CD4-positive, alpha-beta T cell (primary cell): ENCODE measurements around the gene NET1. TPM values are rescaled to one million over a fixed set of nuclear protein-coding genes. Genes with fewer than 3 reads are reported as not detected.

Experiments used
- ATAC-seq: fragments of 200-7000 bp; cut with Tn5 transposase; one replicate; pipeline ENCODE4 v1.10.0; 2022; ENCODE audit warnings: mild to moderate bottlenecking; ENCODE audit not compliant: poor library complexity
- CTCF ChIA-PET: fragments of 350-600 bp; sonication (Branson Sonifier 250); formaldehyde crosslinking; loops from one replicate; lab custom pipeline; 2021; ENCODE audit warnings: antibody characterized with exemption, inconsistent platforms; lab: Charles Lee
- POLR2A ChIA-PET: fragments of 350-600 bp; sonication (Branson Sonifier 250); formaldehyde crosslinking; loops from one replicate; lab custom pipeline; 2021; ENCODE audit warnings: antibody characterized with exemption, inconsistent platforms; lab: Charles Lee
- DNase-seq, 14 experiments: peaks; one replicate each; pipeline ENCODE4 v3.0.0-alpha.2; 2013 to 2020; ENCODE audit warnings: mixed read lengths in 2 of 14
- H3K27ac ChIP-seq, 2 donors: one replicate each; pipeline versions ENCODE4 v1.5.1 to v1.7.0; 2013; ENCODE audit warnings: low read length in 2 of 2, low read depth in 1 of 2, mild to moderate bottlenecking in 1 of 2
- H3K27me3 ChIP-seq, 2 experiments: 1 replicate in 1 of 2; 2 replicates in 1 of 2; pipeline versions ENCODE4 v1.6.1 to v1.7.0; 2013; ENCODE audit warnings: low read length in 2 of 2, control low read depth in 1 of 2, mild to moderate bottlenecking in 1 of 2, moderate library complexity in 1 of 2; ENCODE audit not compliant: insufficient read depth in 2 of 2, control insufficient read depth in 1 of 2
- H3K36me3 ChIP-seq: one replicate; pipeline ENCODE4 v1.6.1; 2013; ENCODE audit warnings: low read length, control low read depth; ENCODE audit not compliant: insufficient read depth
- H3K4me1 ChIP-seq: one replicate; pipeline ENCODE4 v1.6.1; 2013; ENCODE audit warnings: low read length, control low read depth; ENCODE audit not compliant: insufficient read depth
- H3K4me3 ChIP-seq: one replicate; pipeline ENCODE4 v1.5.1; 2013; ENCODE audit warnings: mild to moderate bottlenecking, low read length, moderate library complexity
- H3K9me3 ChIP-seq, 2 experiments: 1 replicate in 1 of 2; 2 replicates in 1 of 2; pipeline versions ENCODE4 v1.6.1 to v1.7.0; 2013; ENCODE audit warnings: low read length in 2 of 2, mild to moderate bottlenecking in 2 of 2, control low read depth in 1 of 2, moderate library complexity in 1 of 2; ENCODE audit not compliant: control insufficient read depth in 1 of 2, insufficient read depth in 1 of 2
- H3K27ac Mint-ChIP-seq: one replicate; pipeline ENCODE4 v1.8.0; 2020; ENCODE audit warnings: mixed read lengths
- H3K27me3 Mint-ChIP-seq: one replicate; pipeline ENCODE4 v1.8.0; 2021; ENCODE audit warnings: mixed read lengths
- H3K36me3 Mint-ChIP-seq: one replicate; pipeline ENCODE4 v1.8.0; 2021; ENCODE audit warnings: low read depth, mixed read lengths
- H3K4me1 Mint-ChIP-seq: one replicate; pipeline ENCODE4 v1.8.0; 2021; ENCODE audit warnings: low read depth, mixed read lengths
- H3K4me3 Mint-ChIP-seq: one replicate; pipeline ENCODE4 v1.8.0; 2020; ENCODE audit warnings: mild to moderate bottlenecking, mixed read lengths
- H3K9me3 Mint-ChIP-seq: one replicate; pipeline ENCODE4 v1.8.0; 2020; ENCODE audit warnings: mixed read lengths
- intact Hi-C, 2 experiments: fragments of 100-400 bp; cut with DNase I in 1 of 2; cut with micrococcal nuclease in 1 of 2; formaldehyde crosslinking; loops; one replicate each; pipeline versions ENCODE4 v1.15.1 to v1.9.0; 2023 to 2025; cut with DNase I, micrococcal nuclease
- total RNA-seq, 174 experiments: library from RNA in 2 of 174; stranded (reverse) in 2 of 174; gene quantifications; one replicate each; pipeline ENCODE4 v1.2.3 and lab custom pipeline; 2021 to 2026
- TF ChIP-seq, protein P1 (sequence below): fragments of 200-600 bp; IDR thresholded peaks from one replicate; pipeline ENCODE4 v1.8.0; 2022; ENCODE audit warnings: antibody characterized with exemption, mild to moderate bottlenecking

Gene NET1
- total RNA-seq, 2 experiments from 2014 or later: 29.0 to 30.5 TPM

DNA sequence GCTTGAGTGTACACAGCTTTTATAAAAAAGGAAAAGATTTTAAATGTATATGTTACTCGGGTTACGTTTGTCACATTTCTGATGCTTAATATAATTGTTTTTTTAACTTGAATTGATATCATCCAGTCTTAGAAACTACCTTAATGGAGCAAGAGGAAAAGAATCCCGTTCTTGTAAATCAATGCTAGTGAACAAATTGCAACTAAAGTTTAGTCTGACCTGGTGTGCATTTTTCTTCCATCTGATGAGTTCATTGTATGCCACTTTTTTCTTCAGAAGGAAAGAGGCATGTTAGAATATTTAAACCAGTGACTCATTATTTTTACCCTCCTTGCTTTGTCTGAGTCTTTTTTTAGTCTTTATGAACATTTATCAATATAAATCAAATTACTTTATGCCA lies 34.7 kb downstream of the NET1 start:
- TF ChIP-seq, protein P1, sequence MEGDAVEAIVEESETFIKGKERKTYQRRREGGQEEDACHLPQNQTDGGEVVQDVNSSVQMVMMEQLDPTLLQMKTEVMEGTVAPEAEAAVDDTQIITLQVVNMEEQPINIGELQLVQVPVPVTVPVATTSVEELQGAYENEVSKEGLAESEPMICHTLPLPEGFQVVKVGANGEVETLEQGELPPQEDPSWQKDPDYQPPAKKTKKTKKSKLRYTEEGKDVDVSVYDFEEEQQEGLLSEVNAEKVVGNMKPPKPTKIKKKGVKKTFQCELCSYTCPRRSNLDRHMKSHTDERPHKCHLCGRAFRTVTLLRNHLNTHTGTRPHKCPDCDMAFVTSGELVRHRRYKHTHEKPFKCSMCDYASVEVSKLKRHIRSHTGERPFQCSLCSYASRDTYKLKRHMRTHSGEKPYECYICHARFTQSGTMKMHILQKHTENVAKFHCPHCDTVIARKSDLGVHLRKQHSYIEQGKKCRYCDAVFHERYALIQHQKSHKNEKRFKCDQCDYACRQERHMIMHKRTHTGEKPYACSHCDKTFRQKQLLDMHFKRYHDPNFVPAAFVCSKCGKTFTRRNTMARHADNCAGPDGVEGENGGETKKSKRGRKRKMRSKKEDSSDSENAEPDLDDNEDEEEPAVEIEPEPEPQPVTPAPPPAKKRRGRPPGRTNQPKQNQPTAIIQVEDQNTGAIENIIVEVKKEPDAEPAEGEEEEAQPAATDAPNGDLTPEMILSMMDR: no peak
- Mint-ChIP-seq H3K9me3 (no peaks in the 10 kb centered on the region), H3K4me3 (peak overlapping the region; percentile 98), H3K36me3 (peaks cover 10% of the 10 kb centered on the region), H3K27ac (peak overlapping the region; percentile 90), H3K4me1 (peaks cover 51% of the 10 kb centered on the region), H3K27me3 (no peaks in the 10 kb centered on the region)
- H3K4me1 ChIP-seq: peaks cover 6% of the 10 kb centered on the region
- no peaks in the 10 kb centered on the region for H3K36me3 ChIP-seq
- intact Hi-C loops: loop anchor here (2.0 to 5.0 kb wide), 2 partner anchors 102 to 105 kb away; no protein-coding TSS in a partner anchor
- no peaks in the 10 kb centered on the region for H3K9me3 ChIP-seq
- ATAC-seq: peak; percentile 30
- DNase-seq: no peak
- no peak overlapping the region for H3K27ac ChIP-seq
- peak overlapping the region; percentile 56 for H3K4me3 ChIP-seq
- ChIA-PET POLR2A (interaction anchor here (0.5 to 2.9 kb wide), 24 partner anchors 9 to 621 kb away, joined by 3 to 32 read pairs (median 5); partner anchors contain the start of genes AKR1E2, FBH1, GDI2 and TASOR2), CTCF (interaction anchor here (1.0 to 8.6 kb wide), 2 partner anchors 177 to 183 kb away, joined by 3 to 116 read pairs; no protein-coding TSS in a partner anchor)
- H3K27me3 ChIP-seq: no peaks in the 10 kb centered on the region

DNA sequence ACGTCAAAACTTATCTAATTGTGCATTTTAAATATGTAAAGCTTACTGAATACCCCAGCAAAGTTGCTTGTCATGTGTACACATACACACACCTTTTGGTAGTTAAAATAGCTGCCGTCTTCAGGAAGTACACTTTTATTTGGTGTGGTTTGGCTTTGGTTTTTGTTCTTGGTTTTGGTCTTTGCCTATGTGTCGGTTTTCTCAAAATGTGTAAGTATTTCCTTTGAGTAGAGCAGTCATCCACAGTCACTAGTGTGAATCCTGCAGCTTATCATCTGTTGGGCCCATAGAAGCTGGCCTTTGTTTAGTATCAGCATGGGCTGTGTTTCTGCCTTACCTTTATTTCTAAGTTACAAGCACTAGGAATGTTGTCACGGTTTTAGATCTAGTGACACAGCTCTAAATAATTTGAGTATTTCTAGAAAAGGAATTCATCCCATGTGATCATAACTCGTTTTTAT lies 35.3 kb downstream of the NET1 start:
- Histone ChIP-seq H3K4me3 (peak overlapping the region; percentile 56), H3K4me1 (peaks cover 6% of the 10 kb centered on the region), H3K36me3 (peaks cover 2% of the 10 kb centered on the region), H3K27me3 (no peaks in the 10 kb centered on the region), H3K9me3 (no peaks in the 10 kb centered on the region), H3K27ac (no peak overlapping the region)
- Mint-ChIP-seq H3K27ac (peak overlapping the region; percentile 90), H3K4me3 (peak overlapping the region; percentile 98), H3K9me3 (no peaks in the 10 kb centered on the region), H3K4me1 (peaks cover 47% of the 10 kb centered on the region), H3K27me3 (no peaks in the 10 kb centered on the region), H3K36me3 (peaks cover 16% of the 10 kb centered on the region)
- peak; percentile 67 for ATAC-seq
- TF ChIP-seq, protein P1: no peak
- intact Hi-C loops: loop anchor here (2.0 to 5.0 kb wide), 2 partner anchors 101 to 105 kb away; no protein-coding TSS in a partner anchor
- POLR2A ChIA-PET: interaction anchor here (0.7 to 2.9 kb wide), 15 partner anchors 8 to 443 kb away, joined by 3 to 32 read pairs (median 5); partner anchors contain the start of gene FBH1
- DNase-seq: peak in 4 of 14 experiments; percentile 15 to 71 (median 64)
- CTCF ChIA-PET: interaction anchor here (8.6 kb wide), 1 partner anchor 176 kb away, joined by 116 read pairs; no protein-coding TSS in a partner anchor

DNA sequence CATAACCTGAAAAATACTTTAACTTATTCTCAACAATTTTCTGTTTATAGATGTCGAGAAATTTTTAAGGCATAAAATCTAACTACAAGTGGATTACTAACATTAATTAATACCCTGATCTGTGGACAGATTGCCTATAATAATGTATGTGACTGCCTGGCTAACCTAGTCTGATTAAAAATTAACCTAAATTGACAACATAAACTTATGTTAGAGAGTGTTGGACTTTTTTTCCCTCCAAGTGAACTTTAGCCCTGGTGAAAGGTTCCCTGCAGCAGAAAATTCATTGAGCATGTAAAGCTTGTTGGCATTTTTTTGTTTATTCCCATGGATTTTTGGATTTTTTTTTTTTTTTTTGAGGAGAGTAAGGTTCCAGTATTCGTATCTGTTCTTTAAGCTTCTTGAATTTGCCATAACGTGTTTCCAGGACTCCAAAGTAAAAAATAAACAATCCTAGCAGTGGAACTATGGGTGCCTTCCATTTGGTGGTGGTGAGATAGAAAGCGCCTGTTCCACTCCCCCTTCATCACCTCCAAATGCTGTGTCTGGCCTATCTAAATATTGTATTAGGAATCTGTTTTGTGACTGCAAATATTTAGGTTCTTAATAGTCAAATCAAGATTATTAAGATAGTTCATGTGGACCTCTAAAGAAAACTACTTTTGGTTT lies 36.1 kb downstream of the NET1 start:
- Histone ChIP-seq H3K4me1 (peaks cover 6% of the 10 kb centered on the region), H3K27me3 (no peaks in the 10 kb centered on the region), H3K4me3 (no peak overlapping the region), H3K9me3 (no peaks in the 10 kb centered on the region), H3K27ac (no peak overlapping the region), H3K36me3 (peaks cover 3% of the 10 kb centered on the region)
- intact Hi-C loops: loop anchor here in 1 of 2 experiments (5.0 kb wide), 1 partner anchor 104 kb away; no protein-coding TSS in a partner anchor
- ChIA-PET POLR2A (interaction anchor here (1.2 to 2.9 kb wide), 6 partner anchors 8 to 175 kb away, joined by 3 to 32 read pairs (median 5); no protein-coding TSS in a partner anchor), CTCF (interaction anchor here (0.7 to 8.6 kb wide), 2 partner anchors 175 to 292 kb away, joined by 3 to 116 read pairs; no protein-coding TSS in a partner anchor)
- no peak for DNase-seq
- H3K4me3 Mint-ChIP-seq: peak overlapping the region; percentile 67
- no peaks in the 10 kb centered on the region for H3K9me3 Mint-ChIP-seq
- H3K36me3 Mint-ChIP-seq: peaks cover 24% of the 10 kb centered on the region
- no peaks in the 10 kb centered on the region for H3K27me3 Mint-ChIP-seq
- peaks cover 47% of the 10 kb centered on the region for H3K4me1 Mint-ChIP-seq
- peak overlapping the region; percentile 90 for H3K27ac Mint-ChIP-seq
- no peak for ATAC-seq
- TF ChIP-seq, protein P1: no peak
